Activated CD8-positive, alpha-beta T cell treated with anti-CD3 and anti-CD28 coated beads, Interleukin-2, amount 10 ng/mL, durations not matched to agents 7 days and 5 days (primary cell): ENCODE measurements around the gene CDK14. TPM values are rescaled to one million over a fixed set of nuclear protein-coding genes. Genes with fewer than 3 reads are reported as not detected.

ENCODE experiments used
- ATAC-seq: fragments of 150-1000 bp; cut with Tn5 transposase; one replicate; pipeline ENCODE4 v1.10.0; 2021; ENCODE audit warnings: moderate library complexity
- CTCF ChIA-PET: fragments of 350-600 bp; sonication (Branson Sonifier 250); formaldehyde crosslinking; loops from one replicate; lab custom pipeline; 2021; ENCODE audit warnings: antibody characterized with exemption; lab: Charles Lee
- POLR2A ChIA-PET: fragments of 350-600 bp; sonication (Branson Sonifier 250); formaldehyde crosslinking; loops from one replicate; lab custom pipeline; 2021; ENCODE audit warnings: antibody characterized with exemption; lab: Charles Lee
- DNase-seq: peaks from one replicate; pipeline ENCODE4 v3.0.0-alpha.2; 2020
- H3K27ac Mint-ChIP-seq: one replicate; pipeline ENCODE4 v1.8.0; 2021; ENCODE audit warnings: mild to moderate bottlenecking, mixed read lengths
- H3K27me3 Mint-ChIP-seq: one replicate; pipeline ENCODE4 v1.8.0; 2021; ENCODE audit warnings: low read depth, mixed read lengths
- H3K36me3 Mint-ChIP-seq: one replicate; pipeline ENCODE4 v1.8.0; 2021; ENCODE audit warnings: low read depth, mixed read lengths
- H3K4me1 Mint-ChIP-seq: one replicate; pipeline ENCODE4 v1.8.0; 2021; ENCODE audit warnings: low read depth, mixed read lengths
- H3K4me3 Mint-ChIP-seq: one replicate; pipeline ENCODE4 v1.8.0; 2021; ENCODE audit warnings: mild to moderate bottlenecking, mixed read lengths
- H3K9me3 Mint-ChIP-seq: one replicate; pipeline ENCODE4 v1.8.0; 2022; ENCODE audit warnings: mixed read lengths; ENCODE audit not compliant: insufficient read depth
- total RNA-seq, 2 experiments: library from RNA; stranded (reverse); gene quantifications; one replicate each; pipeline ENCODE4 v1.2.3, GENCODE V29; 2021

The CDK14 gene
- total RNA-seq, 2 experiments from 2014 or later = not detected

GRCh38 chr7:90948085-90948484, 352.0 kb downstream of the CDK14 start:
- POLR2A ChIA-PET = no interaction called here
- H3K4me1 Mint-ChIP-seq = no peaks in the 10 kb centered on the region
- H3K4me3 Mint-ChIP-seq = no peak overlapping the region
- no peak for ATAC-seq
- H3K27ac Mint-ChIP-seq = no peak overlapping the region
- H3K9me3 Mint-ChIP-seq = no peaks in the 10 kb centered on the region
- no peaks in the 10 kb centered on the region for H3K27me3 Mint-ChIP-seq
- DNase-seq = no peak
- no peaks in the 10 kb centered on the region for H3K36me3 Mint-ChIP-seq
- CTCF ChIA-PET = no interaction called here

- CTCF ChIA-PET = no interaction called here
- DNase-seq (no peak), ATAC-seq (no peak)
- POLR2A ChIA-PET = no interaction called here
- Mint-ChIP-seq H3K27me3 (no peaks in the 10 kb centered on the region), H3K4me3 (no peak overlapping the region), H3K36me3 (no peaks in the 10 kb centered on the region), H3K4me1 (no peaks in the 10 kb centered on the region), H3K27ac (no peak overlapping the region), H3K9me3 (no peaks in the 10 kb centered on the region)
These were observed 355.1 kb downstream of the CDK14 start for GRCh38 chr7:90951229-90951628.

GRCh38 chr7:90951986-90952954, 356.1 kb downstream of the CDK14 start:
- DNase-seq (no peak), ATAC-seq (no peak)
- no peak overlapping the region for H3K27ac Mint-ChIP-seq

GRCh38 chr7:90955641-90956207, 359.6 kb downstream of the CDK14 start:
- CTCF ChIA-PET = no interaction called here
- no peak for ATAC-seq

More at GRCh38 chr7:90951986-90952954, 356.1 kb downstream of the CDK14 start:
- no peaks in the 10 kb centered on the region for H3K36me3 Mint-ChIP-seq
- H3K9me3 Mint-ChIP-seq = no peaks in the 10 kb centered on the region
- no peaks in the 10 kb centered on the region for H3K4me1 Mint-ChIP-seq
- H3K4me3 Mint-ChIP-seq = no peak overlapping the region
- ChIA-PET CTCF (no interaction called here), POLR2A (no interaction called here)
- no peaks in the 10 kb centered on the region for H3K27me3 Mint-ChIP-seq

GRCh38 chr7:90957883-90958282, 361.8 kb downstream of the CDK14 start:
- DNase-seq = no peak
- H3K4me3 Mint-ChIP-seq = no peak overlapping the region
- H3K27ac Mint-ChIP-seq = no peak overlapping the region
- CTCF ChIA-PET = no interaction called here
- H3K9me3 Mint-ChIP-seq = no peaks in the 10 kb centered on the region
- no peaks in the 10 kb centered on the region for H3K27me3 Mint-ChIP-seq
- H3K4me1 Mint-ChIP-seq = no peaks in the 10 kb centered on the region
- ATAC-seq = no peak
- POLR2A ChIA-PET = no interaction called here
- H3K36me3 Mint-ChIP-seq = no peaks in the 10 kb centered on the region

More at GRCh38 chr7:90955641-90956207, 359.6 kb downstream of the CDK14 start:
- H3K4me3 Mint-ChIP-seq = no peak overlapping the region
- H3K27me3 Mint-ChIP-seq = no peaks in the 10 kb centered on the region
- H3K36me3 Mint-ChIP-seq = no peaks in the 10 kb centered on the region
- H3K4me1 Mint-ChIP-seq = no peaks in the 10 kb centered on the region
- POLR2A ChIA-PET = no interaction called here
- H3K27ac Mint-ChIP-seq = no peak overlapping the region
- H3K9me3 Mint-ChIP-seq = no peaks in the 10 kb centered on the region
- no peak for DNase-seq

- ATAC-seq (no peak), DNase-seq (no peak)
- POLR2A ChIA-PET = no interaction called here
- Mint-ChIP-seq H3K9me3 (no peaks in the 10 kb centered on the region), H3K4me3 (no peak overlapping the region), H3K36me3 (no peaks in the 10 kb centered on the region), H3K27ac (no peak overlapping the region), H3K4me1 (no peaks in the 10 kb centered on the region), H3K27me3 (no peaks in the 10 kb centered on the region)
- CTCF ChIA-PET = no interaction called here
These were observed 362.5 kb downstream of the CDK14 start for GRCh38 chr7:90958647-90959046.

- Mint-ChIP-seq H3K27me3 (no peaks in the 10 kb centered on the region), H3K27ac (no peak overlapping the region), H3K9me3 (no peaks in the 10 kb centered on the region), H3K4me1 (no peaks in the 10 kb centered on the region), H3K4me3 (no peak overlapping the region), H3K36me3 (no peaks in the 10 kb centered on the region)
- DNase-seq (no peak), ATAC-seq (no peak)
- ChIA-PET CTCF (no interaction called here), POLR2A (no interaction called here)
These were observed 365.1 kb downstream of the CDK14 start for GRCh38 chr7:90961037-90961725.

GRCh38 chr7:90965211-90965610, 369.1 kb downstream of the CDK14 start:
- Mint-ChIP-seq H3K9me3 (no peaks in the 10 kb centered on the region), H3K36me3 (no peaks in the 10 kb centered on the region), H3K4me3 (no peak overlapping the region), H3K4me1 (no peaks in the 10 kb centered on the region), H3K27ac (no peak overlapping the region), H3K27me3 (no peaks in the 10 kb centered on the region)
- CTCF ChIA-PET = interaction anchor here (1.0 kb wide), 1 partner anchor 15 kb away, joined by 3 read pairs; no protein-coding TSS in a partner anchor
- ATAC-seq (no peak), DNase-seq (no peak)
- POLR2A ChIA-PET = no interaction called here

GRCh38 chr7:90966346-90966745, 370.2 kb downstream of the CDK14 start:
- no peak for DNase-seq
- POLR2A ChIA-PET = no interaction called here
- Mint-ChIP-seq H3K27me3 (no peaks in the 10 kb centered on the region), H3K27ac (no peak overlapping the region), H3K4me1 (no peaks in the 10 kb centered on the region), H3K36me3 (no peaks in the 10 kb centered on the region), H3K4me3 (no peak overlapping the region), H3K9me3 (no peaks in the 10 kb centered on the region)
- no peak for ATAC-seq
- CTCF ChIA-PET = interaction anchor here (1.0 kb wide), 1 partner anchor 14 kb away, joined by 3 read pairs; no protein-coding TSS in a partner anchor

- no peaks in the 10 kb centered on the region for H3K4me1 Mint-ChIP-seq
- ChIA-PET POLR2A (no interaction called here), CTCF (no interaction called here)
- no peaks in the 10 kb centered on the region for H3K27me3 Mint-ChIP-seq
- no peaks in the 10 kb centered on the region for H3K9me3 Mint-ChIP-seq
- no peak overlapping the region for H3K27ac Mint-ChIP-seq
- H3K4me3 Mint-ChIP-seq = no peak overlapping the region
- H3K36me3 Mint-ChIP-seq = no peaks in the 10 kb centered on the region
- DNase-seq (no peak), ATAC-seq (no peak)
These were observed 372.8 kb downstream of the CDK14 start for GRCh38 chr7:90968871-90969270.

- Mint-ChIP-seq H3K9me3 (no peaks in the 10 kb centered on the region), H3K27me3 (no peaks in the 10 kb centered on the region), H3K4me1 (no peaks in the 10 kb centered on the region), H3K36me3 (no peaks in the 10 kb centered on the region), H3K4me3 (no peak overlapping the region), H3K27ac (no peak overlapping the region)
- no peak for DNase-seq
- ChIA-PET POLR2A (no interaction called here), CTCF (no interaction called here)
- no peak for ATAC-seq
These were observed 376.9 kb downstream of the CDK14 start for GRCh38 chr7:90972906-90973550.
